Retinal pigment epithelial cell (primary cell): ENCODE measurements around the gene NXN.
"Not testable (repeated sequence)": the region's sequence is repeated elsewhere in the genome, so short reads cannot be mapped to it uniquely, and the experiment has no call there.

Experiments
- DNase-seq: peaks from one replicate; pipeline ENCODE4 v3.0.0-alpha.2; 2010; ENCODE audit warnings: low read depth
- H3K4me3 ChIP-seq: 2 replicates; pipeline ENCODE4 v1.5.1; 2011; ENCODE audit warnings: mild to moderate bottlenecking, low read length, control low read depth, moderate library complexity
- TF ChIP-seq, protein P1 (sequence below): conservative IDR thresholded peaks from 2 replicates; pipeline ENCODE4 v1.5.1; 2011; ENCODE audit warnings: low read depth, low read length, control low read depth, inconsistent platforms

The NXN gene

DNA sequence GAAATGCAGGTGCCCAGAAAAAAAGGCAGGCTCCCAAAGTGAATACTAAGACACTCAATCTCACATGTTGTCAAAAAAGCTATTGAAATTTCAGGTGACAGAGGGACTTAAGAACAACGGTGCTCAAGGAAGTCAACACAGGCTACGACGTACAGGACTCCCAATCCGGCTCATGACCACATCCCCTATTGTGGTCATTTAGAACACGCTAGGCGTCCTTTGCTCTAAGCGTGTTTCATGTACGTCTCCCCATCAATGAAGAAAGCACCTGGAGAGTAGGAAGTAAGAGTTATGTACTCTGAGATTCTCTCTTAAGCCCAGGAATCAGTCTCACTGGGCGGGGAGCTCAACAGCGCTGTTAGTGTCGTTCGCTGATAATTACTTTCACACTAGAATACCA, 103.3 kb downstream of the NXN start:
- TF ChIP-seq, protein P1, sequence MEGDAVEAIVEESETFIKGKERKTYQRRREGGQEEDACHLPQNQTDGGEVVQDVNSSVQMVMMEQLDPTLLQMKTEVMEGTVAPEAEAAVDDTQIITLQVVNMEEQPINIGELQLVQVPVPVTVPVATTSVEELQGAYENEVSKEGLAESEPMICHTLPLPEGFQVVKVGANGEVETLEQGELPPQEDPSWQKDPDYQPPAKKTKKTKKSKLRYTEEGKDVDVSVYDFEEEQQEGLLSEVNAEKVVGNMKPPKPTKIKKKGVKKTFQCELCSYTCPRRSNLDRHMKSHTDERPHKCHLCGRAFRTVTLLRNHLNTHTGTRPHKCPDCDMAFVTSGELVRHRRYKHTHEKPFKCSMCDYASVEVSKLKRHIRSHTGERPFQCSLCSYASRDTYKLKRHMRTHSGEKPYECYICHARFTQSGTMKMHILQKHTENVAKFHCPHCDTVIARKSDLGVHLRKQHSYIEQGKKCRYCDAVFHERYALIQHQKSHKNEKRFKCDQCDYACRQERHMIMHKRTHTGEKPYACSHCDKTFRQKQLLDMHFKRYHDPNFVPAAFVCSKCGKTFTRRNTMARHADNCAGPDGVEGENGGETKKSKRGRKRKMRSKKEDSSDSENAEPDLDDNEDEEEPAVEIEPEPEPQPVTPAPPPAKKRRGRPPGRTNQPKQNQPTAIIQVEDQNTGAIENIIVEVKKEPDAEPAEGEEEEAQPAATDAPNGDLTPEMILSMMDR, result no peak
- no peak overlapping the region for H3K4me3 ChIP-seq
- DNase-seq, result no peak

DNA sequence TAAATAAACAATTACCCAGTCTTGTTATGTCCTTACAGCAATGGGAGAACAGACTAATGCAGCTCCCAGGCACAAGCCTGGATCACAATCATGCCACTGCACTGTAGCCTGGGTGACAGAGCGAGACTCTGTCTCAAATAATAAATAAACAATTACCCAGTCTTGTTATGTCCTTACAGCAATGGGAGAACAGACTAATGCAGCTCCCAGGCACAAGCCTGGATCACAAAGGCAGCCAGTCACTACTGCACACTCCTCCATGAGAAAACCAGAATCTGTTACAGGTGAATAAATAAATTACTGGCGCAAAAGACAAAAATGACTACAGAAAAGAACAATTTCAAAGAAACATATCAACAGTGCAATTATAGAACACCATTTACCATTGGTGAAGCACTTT, 105.0 kb downstream of the NXN start:
- H3K4me3 ChIP-seq, DNase-seq: not testable (repeated sequence)

DNA sequence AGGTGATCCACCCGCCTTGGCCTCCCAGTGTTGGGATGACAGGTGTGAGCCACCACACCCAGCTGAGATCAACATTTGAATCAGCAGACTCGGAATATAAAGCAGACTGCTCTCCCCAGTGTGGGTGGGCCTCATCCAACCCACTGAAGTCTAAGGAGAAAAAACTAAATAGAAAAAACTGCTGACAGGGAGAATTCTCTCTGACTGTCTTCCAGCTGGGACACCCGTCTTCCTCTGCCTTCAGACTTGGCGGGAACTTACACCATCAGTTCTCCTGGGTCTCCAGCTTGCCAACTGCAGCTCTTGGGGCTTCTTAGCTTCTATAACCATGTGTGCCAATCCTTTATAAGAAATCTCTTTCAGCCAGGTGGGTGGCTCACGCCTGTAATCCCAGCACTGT, 106.7 kb downstream of the NXN start:
- no peak overlapping the region for H3K4me3 ChIP-seq
- DNase-seq, result no peak
- TF ChIP-seq, protein P1, result no peak

DNA sequence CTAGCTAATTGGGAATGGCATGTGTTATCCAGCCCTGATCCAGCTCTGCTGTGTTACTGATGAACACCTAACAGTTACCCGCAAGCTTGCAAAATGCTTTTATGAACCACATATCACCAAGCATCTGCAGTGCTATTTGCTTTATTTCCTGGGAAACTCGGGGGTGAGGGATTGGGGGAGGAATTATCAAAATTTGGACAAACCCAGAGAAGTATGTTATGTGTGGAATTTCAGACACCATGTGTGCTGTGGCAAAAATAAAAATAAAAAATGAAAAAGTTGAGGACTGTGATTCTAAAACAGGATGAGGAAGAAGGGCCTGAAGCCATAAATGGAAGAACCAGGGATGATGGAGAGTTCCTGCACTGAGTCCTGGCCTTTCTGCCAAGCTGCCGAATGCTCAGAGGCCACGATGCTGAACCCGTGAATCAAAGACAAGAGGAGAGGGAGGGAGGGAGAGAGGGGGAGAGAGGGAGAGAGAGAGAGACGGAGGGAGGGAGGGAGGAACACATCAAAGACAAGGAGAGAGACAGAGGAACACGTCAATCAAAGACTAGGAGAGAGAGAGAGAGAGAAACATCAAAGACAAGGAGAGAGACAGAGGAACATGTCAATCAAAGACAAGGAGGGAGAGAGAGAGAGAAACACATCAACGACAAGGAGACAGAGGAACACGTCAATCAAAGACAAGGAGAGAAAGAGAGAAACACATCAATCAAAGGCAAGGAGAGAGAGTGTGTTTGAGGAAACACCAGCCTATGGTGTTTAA, 107.6 kb downstream of the NXN start:
- DNase-seq, result no peak
- TF ChIP-seq, protein P1, result no peak
- no peak overlapping the region for H3K4me3 ChIP-seq

DNA sequence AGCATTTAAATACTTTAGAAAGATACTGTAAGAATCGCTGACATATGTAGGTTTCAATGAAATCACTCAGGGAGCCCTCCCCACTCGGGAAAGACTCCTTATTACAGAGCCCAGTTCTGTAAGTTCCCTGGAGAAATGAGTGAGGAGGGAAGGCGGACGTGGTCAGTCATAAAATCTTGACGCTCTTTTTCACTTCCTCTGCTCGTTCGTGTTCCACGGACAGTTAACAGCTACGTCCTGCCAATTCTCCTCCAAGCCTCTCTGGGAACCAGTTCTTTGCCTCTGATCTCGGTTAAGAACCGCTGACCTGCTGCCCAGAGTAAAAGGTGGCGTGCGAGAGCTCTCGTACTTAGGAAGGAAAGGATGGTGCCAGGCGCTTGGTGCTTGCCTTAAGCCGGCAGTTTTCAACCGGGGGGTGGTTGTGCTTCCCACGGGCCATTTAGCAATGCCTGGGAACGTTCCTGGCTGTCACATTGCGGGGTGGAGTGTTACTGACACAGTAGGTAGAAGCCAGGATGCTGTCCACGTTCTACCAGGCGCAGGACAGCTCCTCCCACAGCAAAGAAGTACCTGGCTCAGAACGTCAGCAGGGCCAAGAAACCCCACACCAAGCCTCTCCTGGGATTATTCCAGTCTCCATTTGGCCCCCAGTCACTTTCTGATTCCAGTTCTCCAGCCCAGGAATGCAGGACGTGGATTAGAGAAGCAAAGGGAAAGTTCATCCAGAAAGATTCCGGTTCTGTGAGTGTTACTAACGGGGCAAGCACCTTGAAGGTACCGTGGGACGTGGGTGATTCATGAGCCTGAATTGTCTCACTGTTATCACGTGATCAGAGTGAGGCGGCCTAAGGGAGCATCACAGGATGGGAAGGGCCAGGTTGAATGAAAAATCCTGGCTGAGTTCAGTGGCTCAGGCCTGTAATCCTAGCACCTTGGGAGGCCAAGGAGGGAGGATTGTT, 109.7 kb downstream of the NXN start:
- TF ChIP-seq, protein P1, result peak; percentile 19
- peak; percentile 97 for DNase-seq
- peak overlapping the region; percentile 2 for H3K4me3 ChIP-seq

DNA sequence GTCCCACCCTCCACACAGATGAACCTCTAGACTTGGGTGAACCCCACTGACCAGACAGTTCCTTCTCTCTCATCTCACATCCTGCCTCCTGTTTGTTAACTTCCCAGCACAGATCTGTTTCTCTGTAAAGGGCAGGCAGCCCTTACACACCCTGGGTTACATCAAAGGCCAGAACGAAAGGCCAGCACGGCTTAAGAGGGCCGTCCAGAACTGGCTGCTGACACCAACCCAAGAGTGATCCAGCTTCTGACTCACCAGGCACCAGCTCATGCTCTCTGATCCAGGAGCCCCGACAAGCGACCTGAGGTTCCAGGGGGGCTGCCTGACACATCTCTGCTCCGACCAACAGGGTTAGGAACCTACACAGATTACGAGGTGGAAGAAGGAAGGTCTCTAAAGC, 110.5 kb downstream of the NXN start:
- peak; percentile 82 for DNase-seq
- H3K4me3 ChIP-seq, result no peak overlapping the region
- TF ChIP-seq, protein P1, result no peak

DNA sequence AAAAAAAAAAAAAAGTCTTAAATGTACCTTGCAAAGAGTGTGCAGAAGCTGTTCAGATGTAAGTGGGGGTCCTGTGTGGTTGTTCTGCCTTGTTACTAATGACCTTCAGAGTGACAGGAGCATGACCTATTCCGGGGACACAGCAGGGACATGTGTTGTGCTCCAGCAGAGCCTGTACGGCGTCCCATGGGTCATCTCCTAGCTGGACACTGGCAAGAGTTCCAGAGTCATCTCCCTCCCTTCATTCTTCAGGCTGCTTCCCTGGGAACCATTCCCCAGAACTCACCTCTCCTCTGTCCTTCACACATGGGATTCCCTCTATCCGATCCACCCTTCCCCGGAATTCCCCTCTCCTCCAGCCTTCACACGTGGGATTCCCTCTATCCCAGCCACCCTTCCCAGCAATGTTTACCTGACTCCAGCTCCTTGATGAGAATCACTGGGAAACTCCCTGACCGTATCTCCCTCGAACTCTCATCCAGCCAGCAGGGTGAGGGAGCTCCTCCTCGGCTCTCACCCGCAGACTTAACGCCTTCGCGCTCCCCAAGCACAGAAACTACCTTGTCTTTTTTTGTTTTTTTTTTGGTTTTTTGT, 111.6 kb downstream of the NXN start:
- DNase-seq, result no peak
- no peak overlapping the region for H3K4me3 ChIP-seq
- TF ChIP-seq, protein P1, result no peak

DNA sequence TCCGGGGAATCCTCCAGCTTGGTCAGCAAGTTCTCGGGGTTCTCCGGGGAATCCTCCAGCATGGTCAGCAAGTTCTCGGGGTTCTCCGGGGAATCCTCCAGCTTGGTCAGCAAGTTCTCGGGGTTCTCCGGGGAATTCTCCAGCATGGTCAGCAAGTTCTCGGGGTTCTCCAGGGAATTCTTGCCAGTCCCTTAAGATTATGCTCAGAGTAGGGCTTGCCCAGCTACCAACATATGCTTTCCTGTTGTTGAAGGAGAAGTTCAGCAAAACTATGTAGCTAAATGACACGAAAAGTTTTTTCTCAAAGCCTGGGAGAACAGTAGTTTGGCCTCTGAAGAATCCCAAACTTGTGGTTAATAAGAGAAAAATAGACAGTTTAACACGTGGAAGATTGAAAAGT, 112.3 kb downstream of the NXN start:
- DNase-seq, result not testable (repeated sequence)

More for the DNA sequence above, 112.3 kb downstream of the NXN start:
- H3K4me3 ChIP-seq, result not testable (repeated sequence)
